HG03045 (cell line): Measurements from ENCODE around the gene WNT5A.

ENCODE experiments used
- ATAC-seq: cut with Tn5 transposase; IDR thresholded peaks from one replicate; pipeline ENCODE4 v1.9.1; 2021; ENCODE audit warnings: mild to moderate bottlenecking, moderate library complexity; ENCODE audit not compliant: unreplicated experiment

The WNT5A gene

DNA sequence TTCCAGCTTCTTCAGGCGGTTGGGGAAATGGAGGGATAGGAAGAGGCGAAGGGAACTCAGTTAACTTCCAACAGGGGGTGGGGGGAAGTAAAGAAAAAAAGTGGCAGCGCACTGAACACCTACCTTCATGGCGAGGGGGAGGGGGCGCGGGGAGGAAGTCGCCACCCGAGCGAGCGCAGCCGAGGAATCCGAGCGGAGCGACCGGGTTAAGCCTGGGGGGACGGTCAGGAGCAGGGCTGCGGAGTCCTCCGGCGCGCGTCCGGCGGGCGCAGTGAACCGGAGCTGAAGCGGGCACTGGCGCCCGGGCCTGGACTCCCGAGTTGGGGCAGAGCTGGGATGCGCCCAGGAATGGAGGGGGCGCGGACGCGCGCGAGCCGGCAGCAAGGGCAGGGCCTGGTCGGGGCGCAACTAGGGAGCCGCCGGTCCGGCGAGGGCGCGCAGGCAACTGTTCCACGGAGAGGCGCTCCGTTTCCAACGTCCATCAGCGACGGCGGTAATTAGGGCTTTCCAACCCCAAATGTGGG lies at the start of gene WNT5A:
TSS of gene WNT5A (minus strand) at position 450 of the 524 bp plus-strand sequence. CDS start at position 129, 321 bp downstream.
- ATAC-seq, result no peak

DNA sequence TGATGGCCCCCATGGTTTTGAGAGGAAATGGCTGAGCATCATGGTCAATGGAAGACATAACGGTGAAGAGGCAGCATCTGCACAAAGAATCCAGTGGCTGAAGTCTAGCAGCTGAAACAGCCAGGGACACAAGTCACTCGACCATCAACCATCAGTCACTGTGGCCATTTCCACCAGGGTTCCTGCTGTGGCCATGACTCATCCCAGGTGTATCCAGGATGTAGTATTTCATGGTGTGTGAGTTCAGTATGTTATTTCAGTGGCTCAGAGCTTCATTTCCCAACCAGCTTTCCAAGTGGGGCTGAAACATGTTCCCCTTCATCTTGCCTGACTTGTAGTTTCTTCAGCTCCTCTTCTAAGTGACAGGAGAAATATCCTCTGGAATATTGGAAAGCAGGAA lies 47.8 kb upstream of the WNT5A start:
- ATAC-seq, result no peak

DNA sequence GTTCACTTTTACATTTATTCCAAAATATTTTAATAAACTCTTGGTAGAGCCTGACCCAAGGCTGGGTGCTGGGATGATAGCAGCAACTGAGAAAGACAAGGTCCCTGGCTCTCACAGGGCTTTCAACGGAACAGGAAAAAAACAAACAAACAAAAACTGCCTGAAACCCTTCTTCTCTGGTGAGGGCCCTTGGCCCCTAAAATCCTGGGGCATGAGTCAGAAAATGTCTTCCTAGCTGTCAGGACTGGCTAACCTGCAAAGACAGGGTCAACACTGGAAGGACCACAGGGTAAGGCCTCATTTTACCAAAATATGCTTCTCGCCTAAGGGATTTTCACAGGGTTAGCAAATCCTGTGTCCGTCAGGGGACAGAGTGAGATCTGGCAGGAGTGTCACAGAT lies 45.7 kb upstream of the WNT5A start:
- ATAC-seq, result no peak

DNA sequence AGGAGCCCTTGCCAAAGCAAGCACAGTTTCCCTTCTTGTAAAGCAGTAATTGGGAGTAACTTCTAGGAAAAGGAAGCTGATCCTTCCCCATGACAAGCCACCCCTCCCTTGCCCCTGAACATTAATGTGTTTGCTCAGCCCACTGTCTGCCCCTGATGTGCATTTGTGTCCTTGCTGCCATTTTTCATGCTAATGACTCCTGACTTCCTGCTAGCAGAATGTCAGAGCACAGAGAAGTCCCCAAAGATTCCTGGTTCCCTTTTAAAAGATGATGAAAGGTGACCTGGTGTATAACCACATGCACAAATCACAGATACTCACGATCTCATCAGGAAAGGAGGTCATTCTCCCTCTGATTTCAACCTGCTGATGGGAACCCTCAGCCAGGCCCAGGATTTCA lies 44.2 kb upstream of the WNT5A start:
- no peak for ATAC-seq

DNA sequence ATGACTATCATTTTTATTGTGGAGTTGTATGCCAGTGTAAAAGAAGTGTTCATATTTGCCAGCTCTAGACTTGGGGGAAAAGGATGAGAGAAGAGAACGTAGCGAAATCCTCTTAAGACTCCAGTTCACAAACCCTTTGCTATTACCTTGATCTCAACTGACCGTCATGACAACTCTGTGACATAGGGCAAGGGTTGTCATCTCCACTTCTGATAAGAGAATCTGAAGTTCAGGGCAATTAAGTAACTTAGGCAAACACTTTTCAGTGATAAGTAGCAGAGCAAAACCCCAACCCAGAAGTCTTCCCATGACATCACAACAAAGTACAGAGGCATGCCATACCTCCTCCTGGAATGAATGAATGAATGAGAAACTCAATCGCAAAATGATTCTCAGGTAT lies 40.3 kb upstream of the WNT5A start:
- no peak for ATAC-seq

DNA sequence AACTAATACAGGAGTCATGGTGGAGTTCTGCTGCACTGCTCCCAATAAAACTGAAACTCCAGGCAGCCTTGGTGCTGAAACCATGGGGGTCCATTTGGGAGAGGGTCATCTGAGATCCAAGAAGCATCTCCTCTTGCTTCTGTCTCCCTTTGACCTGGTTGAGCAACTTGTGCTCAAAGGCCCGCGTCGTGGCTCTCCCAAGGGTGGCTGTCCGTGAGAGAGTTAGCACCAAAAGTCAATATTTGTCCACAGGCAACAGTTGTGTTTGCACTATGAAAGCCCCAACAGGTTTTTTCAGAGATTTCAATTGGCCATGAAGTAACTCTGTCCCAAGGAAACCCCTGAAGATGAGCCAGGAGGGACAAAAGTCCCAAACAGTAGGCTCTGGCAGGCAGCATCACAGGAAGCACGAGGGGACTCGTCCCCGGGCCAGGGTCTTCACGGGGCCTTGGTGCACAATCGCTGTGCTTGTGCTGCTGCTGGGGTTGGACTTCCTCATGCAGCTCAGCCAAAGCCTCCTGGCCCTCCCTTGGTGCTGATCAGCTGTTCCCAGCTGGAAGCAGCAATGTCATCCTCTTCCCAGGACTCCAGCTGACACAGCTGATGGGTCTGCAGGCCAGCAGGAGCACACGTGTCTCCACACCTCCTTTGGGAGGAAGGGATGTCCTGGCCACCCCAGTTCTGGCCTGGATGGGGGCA lies 39.4 kb upstream of the WNT5A start:
- ATAC-seq, result no peak

DNA sequence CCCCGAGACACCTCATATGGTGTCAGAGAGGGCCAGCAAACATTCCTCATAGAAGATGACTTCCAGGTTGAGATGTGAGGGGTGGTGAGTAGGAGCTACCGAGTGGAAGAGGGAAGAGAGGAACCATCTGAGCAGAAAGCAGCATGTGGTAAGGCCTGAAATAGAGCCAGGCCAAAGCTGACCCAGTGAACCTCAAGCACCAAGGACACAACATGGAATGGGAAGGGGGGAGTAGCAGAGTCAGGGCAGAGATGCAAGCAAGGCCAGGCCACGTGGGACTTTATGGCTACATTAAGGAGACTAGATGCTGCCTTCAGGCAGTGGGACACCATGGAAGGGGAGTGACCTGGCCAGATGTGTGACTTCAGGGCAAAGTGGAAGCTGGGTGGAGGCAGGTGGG lies 38.3 kb upstream of the WNT5A start:
- ATAC-seq, result no peak

DNA sequence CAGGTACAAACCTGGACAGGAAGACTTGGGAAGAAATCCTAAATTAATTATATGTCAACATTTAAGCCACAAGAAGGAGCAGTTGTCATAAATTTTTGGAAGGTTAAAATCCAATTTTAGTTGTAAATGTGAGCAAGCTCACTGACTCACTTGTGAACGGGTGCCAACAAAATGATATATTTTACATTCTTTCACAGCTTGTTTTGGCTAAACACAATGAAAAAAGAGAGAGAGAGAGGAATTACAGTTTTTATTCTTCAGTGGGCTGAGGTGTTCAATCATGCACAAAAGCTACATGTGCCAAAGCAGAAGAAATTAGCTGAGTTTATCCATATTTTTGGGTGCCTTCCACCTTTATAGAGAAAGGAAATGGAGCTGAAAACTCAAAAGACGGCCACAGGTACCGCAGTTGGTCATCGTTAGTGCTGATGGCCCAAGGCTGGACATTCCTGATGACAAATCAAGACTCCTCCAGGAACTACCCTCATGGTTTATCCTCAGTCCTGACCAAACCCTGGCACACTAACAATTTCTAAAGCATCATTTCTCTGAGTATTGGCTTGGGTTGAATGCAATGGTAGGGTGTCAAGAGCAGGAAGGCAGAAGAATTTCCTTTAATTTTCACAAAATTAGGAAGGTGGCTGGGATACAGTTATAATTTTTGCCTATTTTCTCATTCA lies 37.6 kb upstream of the WNT5A start:
- ATAC-seq, result no peak

DNA sequence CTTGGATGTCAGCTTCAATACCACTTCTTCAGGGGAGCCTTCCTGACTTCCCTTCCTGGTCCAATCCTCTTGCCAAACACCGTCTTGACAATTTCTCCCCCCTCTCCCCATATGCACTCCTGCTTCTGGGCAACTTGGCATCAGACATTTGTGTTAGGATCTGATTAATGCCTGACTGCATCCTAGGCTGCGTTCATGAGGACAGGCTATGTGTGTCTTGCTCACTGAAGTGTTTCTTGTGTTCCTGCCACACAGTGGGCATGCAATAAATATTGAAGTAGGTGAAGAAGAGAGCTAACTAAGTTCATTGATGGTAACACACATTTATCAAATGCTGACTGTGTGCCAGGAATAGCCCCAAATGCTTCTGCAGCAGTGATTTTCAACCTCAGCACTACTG lies 36.4 kb upstream of the WNT5A start:
- ATAC-seq, result no peak

DNA sequence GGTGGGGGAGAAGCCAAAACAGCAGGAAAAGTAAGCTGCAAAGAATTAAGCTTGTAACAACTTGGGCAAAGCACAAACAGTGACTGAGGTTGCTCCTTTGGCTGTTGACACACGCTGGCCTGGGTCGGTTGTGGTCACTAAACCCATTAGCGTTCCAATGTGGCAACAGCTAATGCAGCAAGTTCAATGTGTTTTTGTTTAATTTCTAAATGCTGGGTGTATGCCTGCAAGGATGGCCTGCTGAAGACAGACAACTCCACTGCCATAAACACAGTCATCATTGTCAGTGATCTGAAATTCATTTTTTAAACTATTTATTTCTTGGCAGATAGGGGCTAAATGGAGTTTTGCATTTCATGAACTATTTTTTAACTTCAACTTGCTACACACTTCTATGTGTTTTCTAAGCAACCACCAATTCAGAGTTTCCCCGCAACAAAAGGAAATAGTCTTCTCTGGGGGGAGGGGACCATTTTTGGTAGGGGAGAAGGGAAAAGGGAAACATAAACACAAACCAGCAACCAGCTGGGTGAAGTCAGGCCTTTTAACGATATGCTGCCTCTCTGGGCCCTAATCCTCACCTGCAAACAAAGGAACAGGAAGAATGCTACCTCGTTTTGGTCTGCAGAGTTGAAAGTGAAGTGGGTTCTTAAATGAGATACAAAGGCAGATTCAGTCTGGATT lies 34.8 kb upstream of the WNT5A start:
- no peak for ATAC-seq

DNA sequence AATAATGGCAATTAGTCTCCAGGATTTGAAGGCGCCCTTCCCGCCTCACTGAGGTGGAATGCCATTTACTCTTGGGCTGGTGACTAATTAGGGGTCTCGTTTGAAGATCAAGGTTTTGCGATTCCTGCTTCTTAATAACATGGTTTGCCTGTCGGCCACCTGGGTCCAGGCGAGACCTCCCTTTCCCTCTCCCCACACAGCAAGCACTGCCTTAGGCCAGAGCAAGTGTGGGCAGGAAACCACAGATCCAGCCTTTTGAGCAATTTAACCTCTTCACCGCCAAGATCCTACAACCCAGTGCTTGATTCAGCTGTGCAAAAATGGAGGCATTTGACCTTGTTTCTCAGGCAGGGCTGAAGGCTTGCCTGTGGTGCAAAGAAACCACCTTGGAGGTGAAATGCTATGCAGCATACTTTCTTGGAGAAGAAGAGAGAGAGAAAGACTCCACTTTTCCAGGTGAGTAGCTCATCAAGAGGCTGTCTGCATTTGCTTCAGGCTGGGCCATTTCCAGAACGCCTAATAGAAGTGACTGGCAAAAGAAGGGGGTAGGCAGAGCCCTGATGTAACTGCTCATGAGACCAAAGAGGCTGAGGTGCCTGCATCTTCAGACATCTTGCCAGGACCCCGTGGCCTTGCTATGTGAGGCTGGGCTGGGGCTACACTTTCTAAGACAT lies 34.1 kb upstream of the WNT5A start:
- no peak for ATAC-seq

DNA sequence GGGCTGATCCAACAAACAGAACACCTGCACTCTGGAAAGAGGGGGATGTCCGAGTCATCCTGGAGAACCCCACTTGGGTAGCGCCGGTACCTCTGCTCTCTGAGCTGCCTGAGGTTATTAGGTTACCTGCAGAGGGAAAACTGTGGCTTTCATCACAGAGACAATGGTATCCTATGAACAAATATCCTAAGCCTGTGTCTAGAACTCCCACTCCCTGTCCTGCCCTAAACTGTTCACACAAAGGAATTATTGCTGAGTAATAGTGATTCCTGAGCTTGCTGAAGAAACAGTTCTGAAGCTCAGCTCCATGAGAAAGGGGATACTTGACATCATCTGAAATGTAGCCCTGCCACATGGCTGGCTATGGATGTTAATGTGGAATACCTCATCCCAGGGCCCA lies 31.9 kb upstream of the WNT5A start:
- ATAC-seq, result no peak

DNA sequence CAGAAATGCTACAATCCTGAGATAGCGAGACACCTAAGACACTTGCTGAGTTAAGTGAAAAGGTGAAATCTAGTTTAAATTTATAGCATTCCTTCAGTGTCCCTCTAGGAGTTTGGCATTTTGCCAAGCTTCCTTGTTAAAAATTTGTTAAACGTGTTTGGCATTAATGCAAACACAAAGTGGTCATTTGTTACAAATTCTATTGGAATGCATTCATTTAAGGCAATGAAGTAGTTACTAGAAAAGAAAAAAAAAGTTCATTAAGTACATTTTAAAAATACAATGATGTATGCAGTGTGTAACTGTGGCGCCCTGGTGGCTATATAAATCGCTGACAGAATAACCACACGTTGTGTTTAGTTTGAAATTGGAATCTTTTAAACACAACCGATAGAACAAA lies 31.3 kb upstream of the WNT5A start:
- ATAC-seq, result no peak

DNA sequence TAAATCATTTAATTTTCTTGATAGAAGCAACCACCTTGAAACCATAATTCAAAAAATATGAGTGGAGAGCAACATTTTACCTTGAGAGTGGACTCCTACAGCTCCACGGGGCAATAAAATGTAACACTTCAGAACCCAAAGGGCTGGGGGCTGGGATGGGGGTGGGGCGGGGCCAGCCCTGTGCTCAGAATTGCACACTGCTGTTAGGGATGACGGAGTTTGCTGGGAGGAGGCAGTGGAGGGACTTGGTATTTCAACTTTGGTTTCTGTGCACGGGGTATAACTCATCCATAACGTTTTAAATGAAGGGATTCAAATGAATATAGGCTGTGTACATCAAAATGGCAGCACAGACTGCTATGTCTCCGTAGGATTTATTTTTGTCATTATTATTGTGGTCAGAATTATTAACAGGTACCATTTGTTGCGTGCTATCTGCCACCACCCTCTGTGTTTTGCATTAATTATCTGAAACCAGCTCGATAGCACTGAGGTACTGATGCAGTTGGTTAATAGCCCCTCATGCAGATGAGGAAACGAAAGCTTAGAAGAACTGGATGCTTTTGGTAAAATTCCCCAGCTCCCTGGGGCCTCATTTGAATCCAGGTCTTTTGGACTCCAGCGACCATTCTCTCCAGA lies 29.4 kb upstream of the WNT5A start:
- no peak for ATAC-seq

DNA sequence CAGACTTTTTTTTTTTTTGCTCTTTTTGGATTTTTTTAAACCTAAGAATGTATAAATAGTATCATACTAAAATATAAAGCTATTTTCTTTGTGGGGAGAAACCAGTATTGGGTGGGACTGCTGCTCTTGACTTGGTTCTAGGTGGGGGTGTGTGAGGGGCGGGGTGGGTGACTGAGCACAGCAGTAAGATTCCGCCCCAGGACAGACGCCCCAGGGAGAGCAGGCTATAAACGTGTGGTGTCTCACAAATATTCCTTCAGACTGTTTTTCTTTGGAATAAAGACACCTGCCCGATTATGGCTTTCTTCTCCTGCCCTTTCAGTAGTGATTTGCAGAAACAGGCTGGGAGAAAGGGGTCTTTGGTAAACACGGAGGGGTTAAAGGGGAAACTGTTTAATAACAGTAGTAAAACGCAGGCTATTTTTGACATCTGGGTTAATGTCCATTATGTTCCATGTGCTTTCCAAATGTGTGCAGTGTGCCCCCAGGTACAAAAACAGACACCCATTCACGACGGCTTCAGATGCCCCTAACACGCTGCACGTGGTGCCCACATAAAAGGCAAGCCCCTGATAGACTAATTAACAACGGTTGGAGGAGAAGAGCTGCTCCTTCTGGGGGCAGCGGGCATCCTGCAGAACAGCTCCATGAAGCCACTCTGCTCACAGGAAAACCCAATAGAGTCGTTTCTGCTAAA lies 28.6 kb upstream of the WNT5A start:
- ATAC-seq, result no peak

DNA sequence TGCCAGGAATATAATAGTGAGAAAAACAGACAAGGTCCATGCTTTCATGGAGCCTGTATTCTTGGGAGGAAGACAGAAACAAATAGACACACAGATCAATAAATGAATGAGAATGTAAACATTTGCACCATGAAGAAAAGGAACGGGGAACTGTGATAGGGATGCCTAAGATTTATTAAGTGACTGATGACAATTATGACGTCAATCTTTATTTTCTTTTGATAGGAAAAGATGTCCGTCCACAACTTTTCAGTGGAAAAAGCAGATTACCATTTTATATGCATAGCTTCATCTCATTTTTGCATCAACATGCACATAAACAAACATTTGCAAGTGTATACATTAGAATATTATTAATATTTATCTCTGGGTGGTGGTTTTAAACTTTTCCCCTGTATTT lies 27.9 kb upstream of the WNT5A start:
- no peak for ATAC-seq

DNA sequence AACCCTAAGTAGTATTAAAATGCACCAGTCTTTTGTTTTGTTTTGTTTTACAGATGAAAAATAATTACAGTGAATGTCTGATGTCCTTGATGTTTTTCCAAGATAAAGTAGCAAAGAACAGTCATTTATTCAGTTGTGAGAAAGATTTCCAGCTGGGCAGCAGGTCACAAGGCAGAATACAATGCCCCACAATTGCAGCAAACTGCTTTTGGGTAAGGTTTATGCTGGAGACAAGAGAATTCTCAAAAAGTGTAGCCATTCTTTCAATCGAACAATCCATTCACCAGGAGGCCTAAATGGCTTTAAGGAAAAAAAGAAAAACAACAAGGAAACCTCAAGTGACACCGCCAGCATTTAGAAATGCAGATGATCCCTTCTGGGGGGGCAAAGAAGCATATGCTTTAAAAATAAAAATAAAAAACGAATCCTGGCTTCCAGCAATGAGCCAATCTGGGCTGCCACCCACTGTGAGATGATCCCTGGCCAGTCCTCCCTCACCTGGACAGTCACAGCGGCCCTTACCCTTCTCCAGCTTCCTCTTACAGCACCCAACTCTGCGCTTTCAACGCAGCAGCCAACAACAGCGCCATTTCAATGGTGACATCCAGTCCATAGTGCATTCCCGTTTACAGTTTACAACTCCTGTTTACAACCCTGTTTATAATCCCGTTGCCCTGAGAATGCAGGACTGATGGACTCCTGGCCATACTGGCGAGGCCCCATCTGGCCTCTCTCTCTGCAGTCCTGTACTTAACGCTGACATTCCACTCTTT lies 25.7 kb upstream of the WNT5A start:
- ATAC-seq, result no peak

DNA sequence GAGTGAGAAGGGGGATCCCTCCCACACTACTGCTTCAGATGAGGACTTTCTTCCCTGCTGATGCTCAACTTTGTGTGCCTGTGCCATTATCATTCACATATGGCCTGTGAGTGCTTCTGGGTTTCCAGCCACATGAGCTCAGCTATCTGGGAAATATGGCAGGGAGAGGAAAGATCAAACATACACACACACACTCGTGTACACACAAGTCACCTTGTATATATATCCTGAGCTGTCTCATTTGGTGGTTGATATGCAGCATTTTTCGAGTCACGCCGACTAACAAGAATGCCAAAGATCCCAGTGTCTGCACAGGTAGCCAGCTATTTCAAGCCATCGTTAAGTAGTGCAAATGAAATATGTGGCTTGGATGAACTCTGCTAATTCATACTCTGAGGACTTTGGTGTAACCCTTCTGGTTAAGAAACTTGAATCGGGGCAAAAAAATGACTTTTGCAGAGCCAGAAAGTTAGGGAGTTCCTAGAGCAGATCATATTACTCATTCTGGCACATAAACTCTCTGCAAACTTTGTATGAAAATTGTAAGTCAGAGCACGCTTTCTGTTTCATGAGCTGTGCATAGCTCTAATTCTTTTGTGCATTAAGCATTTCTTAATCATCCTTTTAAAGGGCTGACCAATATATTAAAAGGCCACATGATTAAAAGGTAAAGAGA lies 24.9 kb upstream of the WNT5A start:
- ATAC-seq, result no peak

DNA sequence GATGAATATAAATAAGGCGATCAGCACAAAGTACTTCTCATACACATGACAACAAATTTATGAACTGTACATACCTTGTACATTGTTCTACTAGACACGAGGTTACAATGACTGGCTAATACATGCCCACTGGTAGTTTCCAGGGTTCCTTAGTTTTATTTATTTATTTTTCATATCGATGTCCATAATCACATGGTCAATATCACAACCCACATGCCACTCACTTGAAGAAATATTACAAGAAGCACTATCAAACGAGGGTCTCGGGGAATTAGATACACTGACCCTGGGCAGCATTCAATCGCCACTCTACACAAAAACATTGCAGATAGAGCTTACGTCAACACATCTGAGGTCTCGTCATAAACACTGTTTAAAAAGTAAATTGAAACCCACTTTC lies 21.2 kb upstream of the WNT5A start:
- no peak for ATAC-seq
